Brain microvascular endothelial cell (primary cell): ENCODE results near the gene SOX21.

ENCODE experiments used
- DNase-seq: peaks from one replicate; pipeline ENCODE4 v3.0.0-alpha.2; 2020
- H3K27ac ChIP-seq: fragments of 250-450 bp; sonication (Bioruptor Pico); 2 replicates; pipeline ENCODE4 v1.5.1; 2020; ENCODE audit warnings: mild to moderate bottlenecking, moderate library complexity
- H3K27me3 ChIP-seq: fragments of 250-450 bp; sonication (Bioruptor Pico); replicated peaks from 2 replicates; pipeline ENCODE4 v1.5.1; 2020; ENCODE audit warnings: mild to moderate bottlenecking
- H3K36me3 ChIP-seq: fragments of 250-450 bp; sonication (Bioruptor Pico); replicated peaks from 2 replicates; pipeline ENCODE4 v1.5.1; 2020; ENCODE audit warnings: mild to moderate bottlenecking
- H3K4me3 ChIP-seq: 2 replicates; pipeline ENCODE4 v1.5.1; 2011; ENCODE audit warnings: low read depth, mild to moderate bottlenecking, control low read depth, low read length, moderate library complexity
- in situ Hi-C: cut with HindIII; loops from 2 replicates; pipeline ENCODE4 v1.10.0; 2017; ENCODE audit warnings: low sequenced_read_pairs, low pct_ligation_motif_present
- TF ChIP-seq, protein P1 (sequence below): IDR thresholded peaks from 2 replicates; pipeline ENCODE4 v1.5.1; 2011; ENCODE audit warnings: low read depth, mild to moderate bottlenecking, moderate library complexity, low read length, control low read depth, inconsistent platforms; ENCODE audit errors: missing control alignments

SOX21 gene

GRCh38 chr13:94703271-94703670 lies 9.1 kb downstream of the SOX21 start:
- in situ Hi-C loops: no loop called here

DNA sequence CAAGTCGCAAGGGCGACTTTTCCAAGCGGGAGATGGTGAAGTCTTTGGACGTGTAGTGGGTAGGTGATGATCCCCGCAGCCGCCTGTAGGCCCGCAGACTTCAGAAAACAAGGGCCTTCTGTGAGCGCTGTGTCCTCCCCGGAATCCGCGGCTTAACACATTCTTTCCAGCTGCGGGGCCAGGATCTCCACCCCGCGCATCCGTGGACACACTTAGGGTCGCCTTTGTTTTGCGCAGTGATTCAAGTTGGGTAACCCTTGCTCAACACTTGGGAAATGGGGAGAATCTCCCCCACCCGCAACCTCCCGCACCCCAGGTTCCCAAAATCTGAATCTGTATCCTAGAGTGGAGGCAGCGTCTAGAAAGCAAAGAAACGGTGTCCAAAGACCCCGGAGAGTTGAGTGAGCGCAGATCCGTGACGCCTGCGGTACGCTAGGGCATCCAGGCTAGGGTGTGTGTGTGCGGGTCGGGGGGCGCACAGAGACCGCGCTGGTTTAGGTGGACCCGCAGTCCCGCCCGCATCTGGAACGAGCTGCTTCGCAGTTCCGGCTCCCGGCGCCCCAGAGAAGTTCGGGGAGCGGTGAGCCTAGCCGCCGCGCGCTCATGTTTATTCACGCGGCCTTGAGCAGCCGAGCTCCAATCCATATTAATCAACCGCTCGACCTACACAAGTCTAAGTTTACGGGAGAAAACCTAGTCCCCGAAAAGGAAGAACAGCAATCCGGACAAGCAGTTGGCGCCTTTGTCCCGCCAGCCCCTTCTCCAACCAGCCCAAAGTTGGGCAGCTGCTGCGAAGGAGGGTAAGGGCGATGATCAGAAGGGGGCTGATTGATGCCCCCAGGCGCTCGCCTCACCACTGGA lies 9.9 kb downstream of the SOX21 start:
- Histone ChIP-seq H3K27me3 (peaks cover 91% of the 10 kb centered on the region), H3K27ac (no peak overlapping the region), H3K36me3 (no peaks in the 10 kb centered on the region), H3K4me3 (no peak overlapping the region)
- TF ChIP-seq, protein P1, sequence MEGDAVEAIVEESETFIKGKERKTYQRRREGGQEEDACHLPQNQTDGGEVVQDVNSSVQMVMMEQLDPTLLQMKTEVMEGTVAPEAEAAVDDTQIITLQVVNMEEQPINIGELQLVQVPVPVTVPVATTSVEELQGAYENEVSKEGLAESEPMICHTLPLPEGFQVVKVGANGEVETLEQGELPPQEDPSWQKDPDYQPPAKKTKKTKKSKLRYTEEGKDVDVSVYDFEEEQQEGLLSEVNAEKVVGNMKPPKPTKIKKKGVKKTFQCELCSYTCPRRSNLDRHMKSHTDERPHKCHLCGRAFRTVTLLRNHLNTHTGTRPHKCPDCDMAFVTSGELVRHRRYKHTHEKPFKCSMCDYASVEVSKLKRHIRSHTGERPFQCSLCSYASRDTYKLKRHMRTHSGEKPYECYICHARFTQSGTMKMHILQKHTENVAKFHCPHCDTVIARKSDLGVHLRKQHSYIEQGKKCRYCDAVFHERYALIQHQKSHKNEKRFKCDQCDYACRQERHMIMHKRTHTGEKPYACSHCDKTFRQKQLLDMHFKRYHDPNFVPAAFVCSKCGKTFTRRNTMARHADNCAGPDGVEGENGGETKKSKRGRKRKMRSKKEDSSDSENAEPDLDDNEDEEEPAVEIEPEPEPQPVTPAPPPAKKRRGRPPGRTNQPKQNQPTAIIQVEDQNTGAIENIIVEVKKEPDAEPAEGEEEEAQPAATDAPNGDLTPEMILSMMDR: no peak
- no peak for DNase-seq
- in situ Hi-C loops: no loop called here

More at GRCh38 chr13:94703271-94703670, 9.1 kb downstream of the SOX21 start:
- H3K27me3 ChIP-seq: peaks cover 95% of the 10 kb centered on the region
- TF ChIP-seq, protein P1: no peak
- no peak for DNase-seq
- H3K4me3 ChIP-seq: no peak overlapping the region
- no peak overlapping the region for H3K27ac ChIP-seq
- no peaks in the 10 kb centered on the region for H3K36me3 ChIP-seq

- Histone ChIP-seq H3K4me3 (no peak overlapping the region), H3K27ac (no peak overlapping the region), H3K36me3 (no peaks in the 10 kb centered on the region), H3K27me3 (peaks cover 86% of the 10 kb centered on the region)
- TF ChIP-seq, protein P1: no peak
- in situ Hi-C loops: no loop called here
- no peak for DNase-seq
Observed at GRCh38 chr13:94701313-94702180, 10.8 kb downstream of the SOX21 start.

DNA sequence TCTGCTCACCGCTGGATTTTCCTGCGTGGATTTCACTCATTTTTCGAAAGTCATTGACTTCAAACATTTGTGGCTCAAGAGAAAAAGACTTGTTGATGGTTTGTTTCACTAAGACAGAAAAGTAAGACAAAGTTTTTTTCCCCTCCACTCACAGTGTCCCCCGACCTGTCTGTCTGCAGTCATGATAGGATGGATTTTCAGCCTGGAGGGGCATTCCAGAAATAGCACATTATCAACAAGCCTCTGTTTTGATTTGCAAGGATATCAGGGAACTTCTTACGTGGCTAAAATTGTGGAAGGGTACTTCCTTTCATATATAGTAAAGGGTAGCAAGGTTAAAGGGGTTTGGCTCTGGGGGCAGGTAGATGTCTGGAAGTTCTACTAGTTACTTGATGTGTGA lies 11.8 kb downstream of the SOX21 start:
- H3K36me3 ChIP-seq: no peaks in the 10 kb centered on the region
- TF ChIP-seq, protein P1: no peak
- no peak for DNase-seq
- no peak overlapping the region for H3K4me3 ChIP-seq
- peaks cover 78% of the 10 kb centered on the region for H3K27me3 ChIP-seq
- in situ Hi-C loops: no loop called here
- no peak overlapping the region for H3K27ac ChIP-seq

GRCh38 chr13:94700051-94700535 lies 12.3 kb downstream of the SOX21 start:
- no peak for DNase-seq
- in situ Hi-C loops: no loop called here
- Histone ChIP-seq H3K36me3 (no peaks in the 10 kb centered on the region), H3K27me3 (peaks cover 73% of the 10 kb centered on the region), H3K27ac (no peak overlapping the region), H3K4me3 (no peak overlapping the region)
- TF ChIP-seq, protein P1: no peak
